Ectodermal cell (in vitro differentiated cells): ENCODE results near the gene SYNDIG1.

Experiments used
- H3K27ac ChIP-seq: 2 replicates; pipeline ENCODE4 v1.7.0; 2013; ENCODE audit warnings: mild to moderate bottlenecking, low read depth, low read length; ENCODE audit not compliant: insufficient read depth, poor library complexity, severe bottlenecking
- H3K27me3 ChIP-seq: 2 replicates; pipeline ENCODE4 v1.7.0; 2013; ENCODE audit warnings: mild to moderate bottlenecking, low read length; ENCODE audit not compliant: insufficient read depth, control insufficient read depth, poor library complexity, severe bottlenecking
- H3K36me3 ChIP-seq: one replicate; pipeline ENCODE4 v1.7.0; 2013; ENCODE audit warnings: low read length; ENCODE audit not compliant: control insufficient read depth, insufficient read depth
- H3K4me1 ChIP-seq: one replicate; pipeline ENCODE4 v1.7.0; 2013; ENCODE audit warnings: low read length; ENCODE audit not compliant: control insufficient read depth, insufficient read depth
- H3K4me3 ChIP-seq: 2 replicates; pipeline ENCODE4 v1.7.0; 2013; ENCODE audit warnings: low read depth, low read length, control low read depth; ENCODE audit not compliant: insufficient read depth
- H3K9me3 ChIP-seq: 2 replicates; pipeline ENCODE4 v1.7.0; 2013; ENCODE audit warnings: mild to moderate bottlenecking, low read length, moderate library complexity; ENCODE audit not compliant: control insufficient read depth
- WGBS, 2 experiments: methylation state at CpG; one replicate each; pipeline ENCODE4 v1.1.7; 2013; ENCODE audit warnings: missing lambda C conversion rate in 2 of 2; 5-methylcytosine and 5-hydroxymethylcytosine counted together

Gene SYNDIG1

GRCh38 chr20:24685736-24686135, 216.3 kb downstream of the SYNDIG1 start:
- WGBS, 2 experiments = 88 to 91% methylated on average over 5 of the region's 5 CpGs
- no peaks in the 10 kb centered on the region for H3K36me3 ChIP-seq
- no peaks in the 10 kb centered on the region for H3K4me1 ChIP-seq
- H3K27ac ChIP-seq = no peak overlapping the region
- H3K4me3 ChIP-seq = no peak overlapping the region
- no peaks in the 10 kb centered on the region for H3K27me3 ChIP-seq
- H3K9me3 ChIP-seq = no peaks in the 10 kb centered on the region

DNA sequence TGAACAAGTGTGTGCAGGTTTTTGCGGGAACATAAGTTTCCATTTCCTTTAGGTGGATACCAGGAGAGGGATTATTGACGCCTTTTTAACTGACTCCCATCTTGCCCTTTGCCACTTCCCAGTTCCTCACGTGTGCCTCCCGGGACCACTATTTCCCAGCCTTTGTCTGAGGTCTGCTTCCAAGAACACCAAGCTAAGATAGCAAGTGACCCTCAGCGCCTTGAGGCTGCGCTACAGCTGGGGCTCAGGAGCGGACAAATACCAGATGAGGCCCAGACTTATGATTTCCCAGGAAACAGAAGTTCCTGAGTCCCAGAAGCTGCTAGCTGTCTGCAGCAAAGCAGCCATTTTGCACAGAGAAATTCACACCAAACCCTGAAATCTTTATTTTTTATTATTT, 216.7 kb downstream of the SYNDIG1 start:
- H3K4me1 ChIP-seq = no peaks in the 10 kb centered on the region
- 96% methylated on average over 7 of the region's 7 CpGs for WGBS, 2 experiments
- H3K4me3 ChIP-seq = no peak overlapping the region
- H3K9me3 ChIP-seq = no peaks in the 10 kb centered on the region
- no peaks in the 10 kb centered on the region for H3K27me3 ChIP-seq
- H3K36me3 ChIP-seq = no peaks in the 10 kb centered on the region
- no peak overlapping the region for H3K27ac ChIP-seq

- Histone ChIP-seq H3K27me3 (no peaks in the 10 kb centered on the region), H3K4me1 (no peaks in the 10 kb centered on the region)
- 96 to 100% methylated on average over 1 of the region's 1 CpG for WGBS, 2 experiments
Measured at GRCh38 chr20:24690408-24690807, 221.0 kb downstream of the SYNDIG1 start.

GRCh38 chr20:24691901-24692351, 222.5 kb downstream of the SYNDIG1 start:
- WGBS, 2 experiments = 95 to 97% methylated on average over 4 of the region's 4 CpGs
- Histone ChIP-seq H3K4me1 (no peaks in the 10 kb centered on the region), H3K9me3 (no peaks in the 10 kb centered on the region)

More at GRCh38 chr20:24690408-24690807, 221.0 kb downstream of the SYNDIG1 start:
- Histone ChIP-seq H3K4me3 (no peak overlapping the region), H3K9me3 (no peaks in the 10 kb centered on the region), H3K36me3 (no peaks in the 10 kb centered on the region), H3K27ac (no peak overlapping the region)

GRCh38 chr20:24692446-24693200, 223.2 kb downstream of the SYNDIG1 start:
- Histone ChIP-seq H3K27me3 (no peaks in the 10 kb centered on the region), H3K9me3 (no peaks in the 10 kb centered on the region), H3K27ac (no peak overlapping the region), H3K4me1 (no peaks in the 10 kb centered on the region), H3K4me3 (no peak overlapping the region), H3K36me3 (no peaks in the 10 kb centered on the region)
- WGBS, 2 experiments = 92 to 94% methylated on average over 14 of the region's 14 CpGs

More at GRCh38 chr20:24691901-24692351, 222.5 kb downstream of the SYNDIG1 start:
- H3K27ac ChIP-seq = no peak overlapping the region
- H3K36me3 ChIP-seq = no peaks in the 10 kb centered on the region
- no peak overlapping the region for H3K4me3 ChIP-seq
- H3K27me3 ChIP-seq = no peaks in the 10 kb centered on the region

DNA sequence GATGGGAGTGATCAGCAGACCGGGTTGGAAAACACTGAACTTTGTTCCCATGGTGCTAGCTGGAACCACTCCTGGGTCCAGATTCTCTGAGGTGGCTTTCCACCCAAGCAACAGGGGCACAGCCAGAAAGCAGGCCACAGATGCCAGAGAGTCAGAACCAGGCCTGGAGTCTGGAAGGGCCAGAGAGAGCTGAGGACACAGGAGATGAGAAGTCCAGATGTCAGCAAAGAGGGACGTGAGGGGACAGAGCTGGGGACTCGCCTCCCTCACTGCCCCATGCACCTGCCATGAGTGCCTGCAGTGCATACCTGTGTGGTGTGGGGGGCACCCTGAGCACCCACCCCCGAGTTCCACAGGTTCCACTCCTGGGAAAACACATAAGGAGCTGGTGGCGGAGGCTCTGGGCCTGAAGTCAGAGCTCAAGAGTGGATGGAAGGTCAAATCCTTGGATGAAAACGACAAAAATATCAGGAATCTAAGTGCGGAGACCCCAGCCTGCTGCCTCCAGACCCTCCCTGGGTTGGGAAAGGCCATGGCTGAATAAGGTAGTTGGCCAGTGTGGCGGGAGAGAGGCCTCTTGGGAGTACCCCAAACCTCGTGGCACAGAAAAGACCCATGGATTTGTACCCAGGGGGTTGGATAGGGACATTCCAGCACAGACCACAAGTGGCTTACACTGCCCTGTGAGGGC, 224.2 kb downstream of the SYNDIG1 start:
- Histone ChIP-seq H3K36me3 (no peaks in the 10 kb centered on the region), H3K27me3 (no peaks in the 10 kb centered on the region), H3K4me3 (no peak overlapping the region), H3K27ac (no peak overlapping the region), H3K9me3 (no peaks in the 10 kb centered on the region), H3K4me1 (no peaks in the 10 kb centered on the region)
- WGBS, 2 experiments = 91 to 94% methylated on average over 9 of the region's 9 CpGs

- Histone ChIP-seq H3K36me3 (no peaks in the 10 kb centered on the region), H3K4me3 (no peak overlapping the region), H3K9me3 (no peaks in the 10 kb centered on the region), H3K27ac (no peak overlapping the region), H3K27me3 (no peaks in the 10 kb centered on the region), H3K4me1 (no peaks in the 10 kb centered on the region)
- WGBS, 2 experiments = 93 to 95% methylated on average over 12 of the region's 12 CpGs
Measured at GRCh38 chr20:24694157-24694726, 224.8 kb downstream of the SYNDIG1 start.

DNA sequence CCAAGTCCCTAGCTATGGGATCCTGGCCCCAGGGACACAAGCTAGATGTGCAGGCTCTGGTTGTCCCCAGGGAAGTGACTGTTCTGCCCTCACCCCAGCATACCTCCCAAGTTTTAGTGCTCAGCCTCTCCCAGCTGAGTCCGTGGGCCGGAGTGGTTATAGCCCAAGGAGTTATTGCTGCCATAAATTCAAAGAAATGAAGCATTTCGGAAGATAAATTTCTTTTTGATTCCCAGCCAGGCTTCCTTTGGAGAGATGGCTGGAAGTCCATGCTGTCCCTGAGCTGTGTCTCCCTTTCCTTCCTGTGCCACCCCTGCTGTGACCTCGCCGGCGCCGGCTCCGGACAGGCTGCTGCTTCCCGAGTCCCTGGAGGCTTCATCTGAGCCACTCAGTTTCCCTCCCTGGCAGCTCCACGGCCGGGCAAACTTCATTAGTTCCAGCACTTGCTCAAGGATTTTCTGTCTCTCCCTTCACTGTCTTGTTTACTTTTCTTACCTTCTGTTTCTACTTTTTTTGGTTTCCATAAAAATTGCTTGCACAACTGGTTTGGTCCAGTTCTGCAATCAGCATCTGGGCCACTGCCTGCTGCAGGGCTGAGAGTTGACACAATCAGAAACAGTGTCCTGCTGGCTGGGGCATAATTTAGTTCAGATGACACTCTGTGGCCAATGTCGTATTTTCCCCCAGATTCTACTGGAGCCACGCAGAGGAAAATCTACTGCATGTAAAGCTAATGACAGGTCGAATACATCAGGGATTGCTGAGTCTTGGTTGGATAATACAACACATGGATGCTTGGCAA, 225.5 kb downstream of the SYNDIG1 start:
- H3K4me3 ChIP-seq = no peak overlapping the region
- no peaks in the 10 kb centered on the region for H3K27me3 ChIP-seq
- 88 to 89% methylated on average over 14 of the region's 14 CpGs for WGBS, 2 experiments
- H3K9me3 ChIP-seq = no peaks in the 10 kb centered on the region
- H3K27ac ChIP-seq = no peak overlapping the region
- H3K36me3 ChIP-seq = no peaks in the 10 kb centered on the region
- H3K4me1 ChIP-seq = no peaks in the 10 kb centered on the region

- 86 to 94% methylated on average over 2 of the region's 2 CpGs for WGBS, 2 experiments
- no peaks in the 10 kb centered on the region for H3K36me3 ChIP-seq
- no peak overlapping the region for H3K27ac ChIP-seq
- H3K9me3 ChIP-seq = no peaks in the 10 kb centered on the region
- no peaks in the 10 kb centered on the region for H3K4me1 ChIP-seq
- H3K27me3 ChIP-seq = no peaks in the 10 kb centered on the region
- no peak overlapping the region for H3K4me3 ChIP-seq
Measured at GRCh38 chr20:24695529-24696225, 226.2 kb downstream of the SYNDIG1 start.
